NOMO-1 treated with DMSO at 0.1 percent for 48 hours (cell line): Measurements from ENCODE around the gene KRTAP15-1.

Experiments used
- DNase-seq: peaks from one replicate; lab custom pipeline; 2025; ENCODE audit not compliant: unreplicated experiment; lab: John Stamatoyannopoulos, UW

KRTAP15-1 gene

DNA sequence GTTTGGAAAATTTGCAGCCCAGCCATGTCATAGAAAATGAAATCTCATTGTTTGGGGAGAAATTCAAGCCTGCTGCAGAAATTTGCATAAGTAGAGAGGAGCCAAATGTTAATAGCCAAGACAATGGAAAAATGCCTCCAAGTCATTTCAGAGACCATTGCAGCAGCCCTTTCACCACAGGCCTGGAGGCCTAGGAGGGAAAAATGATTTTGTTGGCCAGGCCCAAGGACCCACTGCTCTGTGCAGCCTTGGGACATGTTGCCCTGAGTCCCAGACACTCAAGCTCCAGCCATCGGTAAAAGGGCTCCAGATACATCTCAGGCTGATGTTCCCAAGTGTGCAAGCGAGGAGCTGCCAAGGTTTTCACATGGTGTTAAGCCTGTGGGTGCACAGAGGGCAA is 46.1 kb downstream of the KRTAP15-1 start:
- DNase-seq, result no peak

DNA sequence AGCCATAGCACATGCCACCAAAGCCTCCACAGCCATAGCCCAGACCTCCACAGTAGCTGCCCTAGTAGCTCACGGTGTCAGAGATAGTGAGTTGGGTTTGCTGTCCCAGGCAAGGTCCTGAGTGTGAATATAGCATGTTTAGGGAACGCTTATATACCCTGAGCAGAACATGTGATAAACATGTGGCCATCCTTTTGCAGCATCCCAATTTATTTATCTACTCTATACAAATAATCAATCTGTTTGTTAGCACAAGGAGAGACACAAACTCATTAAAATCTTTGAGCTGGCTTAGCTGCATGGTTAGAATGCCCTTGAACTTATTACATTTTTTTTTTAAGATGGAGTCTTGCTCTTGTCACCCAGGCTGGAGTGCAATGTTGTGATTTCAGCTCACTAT is 47.3 kb downstream of the KRTAP15-1 start, which contains the start of gene KRTAP19-2:
TSS of gene KRTAP19-2 (minus strand) at position 101 of the 400 bp plus-strand sequence. CDS start at position 13, 88 bp downstream.
- DNase-seq, result no peak
